HG03558 (cell line): ENCODE data around the gene APRT.
"Not testable (repeated sequence)": the region's sequence is repeated elsewhere in the genome, so short reads cannot be mapped to it uniquely, and the experiment has no call there.

Experiments
- ATAC-seq: cut with Tn5 transposase; IDR thresholded peaks from one replicate; pipeline ENCODE4 v1.9.1; 2021; ENCODE audit warnings: moderate number of reproducible peaks; ENCODE audit not compliant: unreplicated experiment; ENCODE audit errors: extremely low read depth

Gene APRT

GRCh38 chr16:88824256-88825077 lies 12.7 kb upstream of the APRT start:
- no peak for ATAC-seq

- not testable (repeated sequence) for ATAC-seq
Measured at GRCh38 chr16:88823646-88824045, 11.9 kb upstream of the APRT start.

- ATAC-seq: no peak
Measured at GRCh38 chr16:88822281-88823040, 10.7 kb upstream of the APRT start.

GRCh38 chr16:88821168-88821850 lies 9.6 kb upstream of the APRT start:
- ATAC-seq: no peak

- ATAC-seq: no peak
Measured at GRCh38 chr16:88820385-88821025, 8.8 kb upstream of the APRT start.

- ATAC-seq: no peak
Measured at GRCh38 chr16:88819126-88819525, 7.4 kb upstream of the APRT start.

GRCh38 chr16:88818575-88818874 lies 6.8 kb upstream of the APRT start:
- ATAC-seq: no peak

- ATAC-seq: no peak
Measured at GRCh38 chr16:88817785-88818574, 6.3 kb upstream of the APRT start.

- ATAC-seq: no peak
Measured at GRCh38 chr16:88816736-88817535, 5.2 kb upstream of the APRT start.

- ATAC-seq: no peak
Measured at GRCh38 chr16:88815901-88816589, 4.3 kb upstream of the APRT start.

GRCh38 chr16:88815227-88815626 lies 3.5 kb upstream of the APRT start:
- no peak for ATAC-seq

- ATAC-seq: no peak
Measured at GRCh38 chr16:88814144-88814502, 2.4 kb upstream of the APRT start.

- no peak for ATAC-seq
Measured at GRCh38 chr16:88813269-88814143, 1.8 kb upstream of the APRT start.

GRCh38 chr16:88812513-88813268 lies 963 bp upstream of the APRT start:
- ATAC-seq: no peak

GRCh38 chr16:88810912-88811768 lies 588 bp downstream of the APRT start:
- ATAC-seq: peak; percentile 18
